Stimulated activated CD8-positive, alpha-beta memory T cell treated with anti-CD3 and anti-CD28 coated beads, Interleukin-12 subunit alpha, Interleukin-12 subunit beta, amount 100 ng/mL, for 4 hours (primary cell): ENCODE data around the gene TNNI3K.
"Not testable (repeated sequence)": the region's sequence is repeated elsewhere in the genome, so short reads cannot be mapped to it uniquely, and the experiment has no call there.

Source experiments
- DNase-seq: peaks from one replicate; pipeline ENCODE4 v3.0.0-alpha.2; 2020; ENCODE audit warnings: low read depth

TNNI3K gene

GRCh38 chr1:74235153-74235552, at the start of gene TNNI3K:
Gene TNNI3K, plus strand, starts transcription at chr1:74235387. Its CDS starts 65 bp downstream, at chr1:74235452.
- DNase-seq = no peak

- DNase-seq = no peak
These were observed 41.3 kb upstream of the TNNI3K start for GRCh38 chr1:74193908-74194307.

- DNase-seq = no peak
These were observed 39.8 kb upstream of the TNNI3K start for GRCh38 chr1:74195339-74195738.

GRCh38 chr1:74197255-74197654, 37.9 kb upstream of the TNNI3K start:
- no peak for DNase-seq

- DNase-seq = peak; percentile 92
These were observed 37.3 kb upstream of the TNNI3K start, which contains the start of the genes FPGT and LRRIQ3 for GRCh38 chr1:74197657-74198552. Gene FPGT, plus strand, starts transcription at chr1:74198242. Its CDS starts 37 bp downstream, at chr1:74198279. Gene LRRIQ3, minus strand, starts transcription at chr1:74198176. Its CDS starts 14,492 bp downstream, at chr1:74183684.

- DNase-seq = no peak
These were observed 35.7 kb upstream of the TNNI3K start for GRCh38 chr1:74199504-74199903.

- no peak for DNase-seq
These were observed 29.9 kb upstream of the TNNI3K start for GRCh38 chr1:74205266-74205665.

GRCh38 chr1:74215229-74215628, 20.0 kb upstream of the TNNI3K start:
- no peak for DNase-seq

- no peak for DNase-seq
These were observed 12.5 kb upstream of the TNNI3K start for GRCh38 chr1:74222701-74223100.

- DNase-seq = no peak
These were observed 11.7 kb upstream of the TNNI3K start for GRCh38 chr1:74223453-74223852.

GRCh38 chr1:74236440-74236839, 1.3 kb downstream of the TNNI3K start:
- no peak for DNase-seq

- no peak for DNase-seq
These were observed 1.8 kb downstream of the TNNI3K start for GRCh38 chr1:74237035-74237434.

GRCh38 chr1:74237787-74238186, 2.6 kb downstream of the TNNI3K start:
- DNase-seq = no peak

GRCh38 chr1:74245168-74245772, 10.1 kb downstream of the TNNI3K start:
- DNase-seq = no peak

GRCh38 chr1:74246315-74246714, 11.1 kb downstream of the TNNI3K start:
- no peak for DNase-seq

- no peak for DNase-seq
These were observed 12.8 kb downstream of the TNNI3K start for GRCh38 chr1:74247881-74248528.

- DNase-seq = not testable (repeated sequence)
These were observed 18.1 kb downstream of the TNNI3K start for GRCh38 chr1:74253243-74253824.

- no peak for DNase-seq
These were observed 30.8 kb downstream of the TNNI3K start for GRCh38 chr1:74266001-74266400.

GRCh38 chr1:74271503-74271902, 36.3 kb downstream of the TNNI3K start:
- DNase-seq = no peak

GRCh38 chr1:74280642-74281396, 45.6 kb downstream of the TNNI3K start:
- no peak for DNase-seq

GRCh38 chr1:74286414-74286813, 51.2 kb downstream of the TNNI3K start:
- no peak for DNase-seq

- DNase-seq = no peak
These were observed 79.3 kb downstream of the TNNI3K start for GRCh38 chr1:74314438-74314837.
